Measurements from ENCODE around the gene PID1.

PID1 gene

DNA sequence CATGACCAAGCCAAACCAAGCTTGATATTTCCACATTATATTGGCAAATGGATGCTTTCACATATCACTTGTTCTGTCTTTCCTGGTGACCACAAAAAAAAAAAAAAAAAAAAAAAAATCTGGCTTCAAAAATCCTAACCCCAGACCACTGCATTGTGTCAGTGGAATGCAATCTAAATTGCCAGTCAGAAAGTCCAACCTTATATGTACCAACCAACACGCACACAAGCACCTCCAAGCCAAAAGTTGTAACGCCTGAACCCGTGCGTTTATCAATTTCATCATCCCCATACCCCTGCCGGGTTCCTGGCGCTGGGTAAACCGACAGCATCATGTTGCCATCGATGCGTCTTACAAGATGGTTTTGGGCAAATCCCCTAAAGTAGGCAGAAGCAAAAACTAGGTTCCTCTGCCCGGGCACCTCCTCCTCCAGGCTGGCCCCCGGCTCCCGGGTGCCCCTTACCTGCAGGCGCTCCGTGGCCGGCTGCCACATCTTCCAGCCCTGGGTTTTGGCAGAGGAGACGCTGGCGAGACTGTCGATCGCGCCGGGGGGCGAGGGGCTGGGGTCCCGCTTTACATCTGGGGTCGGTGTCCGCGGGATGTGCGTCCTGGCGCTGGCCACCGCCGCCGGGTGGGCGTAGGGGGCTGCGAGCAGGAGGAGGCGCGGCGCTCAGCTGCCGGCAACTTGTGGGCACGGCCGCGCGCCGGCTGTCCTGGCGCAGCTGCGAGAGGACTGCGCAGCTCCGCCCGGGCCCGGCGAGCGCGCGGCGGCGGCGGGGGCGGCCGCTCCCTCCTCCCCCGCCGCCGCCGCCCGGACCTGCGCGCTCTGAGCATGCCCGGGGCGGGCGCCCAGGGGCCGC lies at the start of gene PID1:
Gene PID1 (minus strand): TSS at position 737 of the 860 bp plus-strand sequence. CDS start 244 bp downstream, at position 493.
- DNase-seq = peak; percentile 49

DNA sequence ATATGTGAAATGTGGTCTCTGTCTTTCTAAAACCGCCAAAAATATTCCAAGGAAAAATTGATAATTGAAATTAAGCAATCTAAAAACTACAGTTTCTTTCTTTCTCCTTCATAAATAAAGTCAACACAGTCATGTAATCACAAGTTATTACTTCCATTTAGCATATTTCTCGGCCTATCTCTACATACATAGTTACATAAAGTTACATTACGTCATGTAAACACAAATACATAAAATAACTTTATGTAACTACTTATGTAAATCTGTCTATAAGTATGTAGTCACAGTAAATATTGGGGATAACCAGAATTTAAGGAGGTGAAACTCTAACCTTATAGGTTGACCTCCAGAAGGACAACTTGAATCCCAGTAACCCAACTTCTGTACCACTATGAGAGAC lies 48.5 kb upstream of the PID1 start:
- no peak for DNase-seq

- no peak for DNase-seq
Measured at GRCh38 chr2:229314117-229314516, 43.0 kb upstream of the PID1 start.

GRCh38 chr2:229313591-229313990 lies 42.5 kb upstream of the PID1 start:
- no peak for DNase-seq

GRCh38 chr2:229301237-229301636 lies 30.1 kb upstream of the PID1 start:
- DNase-seq = no peak

GRCh38 chr2:229300790-229301189 lies 29.7 kb upstream of the PID1 start:
- no peak for DNase-seq

DNA sequence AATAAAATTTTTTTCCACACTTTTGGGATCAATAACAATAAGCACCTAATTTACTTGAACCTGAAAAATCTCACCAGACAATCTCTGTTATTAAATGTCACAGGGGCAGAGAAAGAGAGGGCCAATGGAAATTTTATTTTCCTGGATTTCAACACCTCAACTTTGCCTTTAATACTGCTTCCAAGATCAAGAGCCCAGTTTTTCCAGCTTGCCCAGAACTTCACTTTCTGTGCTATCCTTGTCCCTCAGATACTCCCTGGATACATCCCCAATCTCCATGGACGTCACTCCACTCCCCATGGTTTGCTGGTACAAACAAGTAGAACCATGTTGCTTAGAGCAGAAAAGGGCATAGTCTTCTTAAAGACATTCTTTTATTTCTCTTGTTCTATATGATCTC lies 29.3 kb upstream of the PID1 start:
- no peak for DNase-seq

DNA sequence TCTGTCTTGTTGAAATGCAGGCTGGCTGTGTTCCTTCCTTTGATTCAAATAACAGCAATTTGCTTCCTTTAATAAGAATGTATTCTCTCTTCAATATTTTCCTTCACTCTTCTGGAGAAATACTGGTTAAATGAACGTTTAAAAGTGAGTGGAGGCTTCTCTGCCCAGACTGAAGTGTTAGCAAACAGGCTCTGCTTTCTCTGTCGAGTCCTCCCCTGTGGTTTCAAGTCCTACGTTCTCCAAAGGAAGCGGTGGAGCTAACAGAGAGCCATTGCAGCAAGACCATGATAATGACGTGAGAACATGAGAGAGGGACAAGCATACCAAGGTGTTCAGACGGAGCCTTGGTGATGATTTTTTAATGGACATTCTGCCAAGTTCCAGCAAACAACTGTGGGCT lies 26.2 kb upstream of the PID1 start:
- DNase-seq = peak; percentile 1

- no peak for DNase-seq
Measured at GRCh38 chr2:229296536-229296935, 25.4 kb upstream of the PID1 start.

GRCh38 chr2:229296016-229296415 lies 24.9 kb upstream of the PID1 start:
- no peak for DNase-seq

DNA sequence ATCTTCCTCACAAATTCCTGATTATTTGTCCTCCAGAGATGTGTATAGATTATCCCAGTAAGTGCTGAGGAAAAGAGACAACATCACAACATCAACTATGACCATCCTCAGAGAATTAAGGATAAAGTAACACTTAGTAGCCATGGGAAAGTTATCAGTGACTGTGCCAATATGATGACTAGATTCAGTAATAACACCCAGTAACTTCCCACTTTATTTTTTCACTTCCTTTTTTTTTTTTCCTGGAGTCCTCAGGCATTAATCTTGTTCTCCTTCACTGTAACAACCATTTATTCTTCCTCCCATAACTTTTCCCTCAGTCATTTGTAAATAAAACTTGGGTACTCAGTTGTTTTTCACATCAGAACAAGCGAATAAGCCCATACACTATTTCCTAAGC lies 16.7 kb upstream of the PID1 start:
- DNase-seq = no peak

DNA sequence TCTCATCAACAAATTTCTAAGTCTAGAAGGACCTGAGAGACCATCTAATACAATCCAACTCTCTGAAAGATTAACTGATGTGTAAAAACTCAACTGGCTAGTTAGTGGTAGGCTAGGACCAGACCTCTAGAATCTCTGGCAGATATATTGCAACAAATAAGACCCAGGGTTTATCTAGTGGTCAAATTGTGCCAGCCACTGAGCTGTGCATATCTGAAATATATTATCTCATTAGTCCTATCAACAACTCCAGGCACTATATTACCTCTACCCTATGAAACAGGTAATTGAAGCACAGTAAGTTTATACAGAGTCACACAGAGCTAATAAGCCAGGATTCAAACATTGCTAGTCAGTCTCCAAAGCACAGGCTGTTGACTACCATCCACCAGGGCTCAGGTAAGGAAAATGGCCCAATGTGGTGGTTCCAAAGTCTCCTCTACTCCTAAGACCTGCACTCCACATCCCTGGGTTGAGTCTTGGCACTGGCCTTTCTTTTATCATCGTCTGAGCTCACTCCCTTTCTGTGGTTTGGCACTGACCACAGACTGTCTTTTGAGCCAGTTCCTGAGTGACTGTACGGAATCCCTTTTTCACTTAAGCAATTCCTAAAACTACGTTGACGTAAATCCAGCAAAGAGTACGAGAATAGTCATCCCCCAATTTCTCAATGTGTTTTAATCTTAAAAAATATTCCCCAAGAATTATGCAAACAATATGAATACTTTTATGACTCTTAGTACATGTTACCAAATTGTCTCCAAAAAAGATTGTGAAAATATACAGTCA lies 11.9 kb upstream of the PID1 start:
- DNase-seq = no peak

GRCh38 chr2:229279516-229279915 lies 8.4 kb upstream of the PID1 start:
- no peak for DNase-seq

DNA sequence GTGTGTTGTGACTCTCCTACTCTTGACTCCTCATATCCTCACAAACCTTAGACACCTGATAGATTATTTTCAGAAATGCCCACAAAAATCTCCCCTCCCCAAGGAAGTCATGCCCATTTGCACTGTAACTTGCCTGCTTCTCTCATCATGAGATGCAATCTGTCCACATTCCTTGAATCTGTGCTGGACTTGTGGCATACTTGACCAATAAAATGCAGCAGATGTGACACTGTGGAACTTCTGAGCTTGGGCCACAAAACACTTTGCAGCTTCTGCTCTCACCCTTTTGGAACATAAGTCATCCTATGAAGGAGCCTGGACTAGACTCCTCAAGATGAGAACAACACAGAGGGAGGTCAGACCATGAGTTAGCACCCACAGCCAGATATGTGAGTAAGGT lies 4.4 kb upstream of the PID1 start:
- no peak for DNase-seq

- peak; percentile 86 for DNase-seq
Measured at GRCh38 chr2:229273723-229274338, 2.7 kb upstream of the PID1 start.

DNA sequence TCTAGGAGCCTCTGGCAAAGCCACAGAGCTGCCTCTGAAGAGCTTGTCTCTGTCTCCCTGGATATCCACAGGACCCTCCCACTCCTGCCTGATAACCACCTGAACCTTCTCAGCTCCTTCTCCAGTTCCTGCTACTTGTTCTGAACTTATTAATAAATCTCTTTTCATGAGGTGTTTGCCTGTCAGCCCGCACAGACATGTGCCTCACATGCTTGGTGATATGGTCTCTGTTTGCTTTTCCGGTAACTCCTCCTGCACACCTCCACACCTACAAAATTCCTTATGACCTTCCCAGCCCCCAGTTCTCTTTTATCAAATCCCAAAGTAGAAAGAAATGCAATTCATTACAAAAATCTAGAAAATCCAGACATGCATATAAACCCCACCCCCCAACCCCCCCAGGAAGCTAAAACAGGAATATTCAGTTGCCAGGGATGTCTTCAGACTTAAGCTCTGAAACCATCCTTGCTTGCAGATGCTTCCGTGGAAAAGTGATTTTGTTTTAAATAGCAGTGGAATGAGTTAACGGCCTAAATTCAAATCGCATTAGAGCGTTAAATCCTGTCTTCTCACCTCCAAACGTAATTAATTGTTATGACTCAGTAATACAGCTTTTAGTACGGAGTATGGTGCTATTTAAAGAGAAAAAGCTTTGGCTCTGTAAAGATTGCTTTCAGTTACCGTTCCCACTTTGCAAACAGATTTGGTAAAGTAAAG lies 2.1 kb upstream of the PID1 start:
- no peak for DNase-seq

- DNase-seq = no peak
Measured at GRCh38 chr2:229269941-229270340, 1.1 kb downstream of the PID1 start.

DNA sequence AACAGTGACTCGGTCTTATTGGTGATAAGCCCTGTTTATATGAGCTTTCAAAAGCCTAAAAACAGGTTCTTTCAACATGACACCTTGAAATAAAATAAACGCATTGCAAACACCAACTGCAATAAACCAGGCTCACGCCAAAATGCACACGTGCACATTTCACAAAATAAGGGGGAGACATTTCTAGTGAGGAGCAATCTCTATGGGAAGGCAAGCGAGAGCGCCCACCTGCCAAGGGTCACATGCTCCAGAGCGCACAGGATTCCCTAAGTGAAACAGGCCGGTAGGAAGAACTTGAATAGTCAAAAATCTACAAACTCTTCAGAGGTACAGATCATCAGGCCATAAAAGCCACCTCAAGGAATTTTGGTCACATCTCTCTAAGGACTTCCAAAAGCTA lies 1.9 kb downstream of the PID1 start:
- DNase-seq = no peak

- DNase-seq = no peak
Measured at GRCh38 chr2:229268626-229269025, 2.5 kb downstream of the PID1 start.

DNA sequence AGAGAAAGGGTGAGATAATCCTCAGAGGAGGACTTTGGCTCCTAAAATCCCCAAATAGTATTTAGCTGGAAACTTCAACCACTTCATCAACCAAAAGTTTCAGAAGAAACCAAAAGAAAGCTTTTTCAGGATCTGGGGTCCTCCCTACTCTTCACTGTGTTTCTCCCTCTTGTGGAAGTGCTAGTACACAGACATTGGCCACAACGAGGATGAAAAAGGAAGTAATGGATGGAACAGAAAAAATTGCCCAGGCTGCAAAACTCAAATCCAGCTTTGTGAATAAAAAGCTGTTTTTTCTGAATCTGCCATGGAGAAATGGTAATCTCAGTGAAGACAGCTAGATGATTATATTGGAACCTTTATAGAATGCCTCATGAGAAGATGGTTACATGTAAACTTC lies 4.0 kb downstream of the PID1 start:
- DNase-seq = no peak

- DNase-seq = no peak
Measured at GRCh38 chr2:229265727-229266126, 5.4 kb downstream of the PID1 start.

DNA sequence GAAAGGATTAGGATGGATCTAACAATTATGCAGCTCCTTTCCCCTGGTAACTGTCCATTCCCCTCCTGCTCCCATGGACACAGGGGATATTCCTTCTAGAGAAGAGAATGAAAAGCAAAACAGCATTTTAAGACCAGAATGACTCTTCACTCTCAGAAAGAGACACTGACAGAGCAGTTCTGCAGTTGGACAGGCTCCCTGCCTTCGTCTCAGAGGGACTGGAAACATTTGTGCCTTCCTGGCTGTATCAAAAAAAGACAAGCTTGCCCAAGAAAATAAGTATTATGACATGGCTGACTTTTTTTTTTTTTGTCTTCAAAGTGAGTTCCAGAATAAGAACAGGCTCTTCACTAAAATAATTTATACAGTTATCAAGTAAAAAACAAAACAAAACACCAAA lies 9.5 kb downstream of the PID1 start:
- no peak for DNase-seq

DNA sequence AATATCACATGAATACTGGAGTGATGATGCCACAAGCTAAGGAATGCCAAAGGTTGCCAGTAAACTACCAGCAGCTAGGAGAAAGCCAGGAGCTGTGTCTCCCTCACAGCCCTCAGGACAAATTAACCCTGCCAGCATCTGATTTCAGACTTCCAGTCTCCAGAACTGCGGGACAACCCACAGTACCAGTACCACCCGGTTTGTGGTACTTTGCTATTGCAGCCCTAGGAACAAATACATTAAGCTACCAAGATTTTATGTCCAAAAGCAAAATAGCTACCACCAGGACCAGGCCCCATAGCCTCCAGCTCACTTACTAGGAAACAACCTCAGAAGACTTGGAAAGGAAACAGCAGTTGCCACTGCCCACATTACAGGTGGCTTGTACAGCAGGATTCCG lies 10.0 kb downstream of the PID1 start:
- DNase-seq = no peak
